ENCODE data around the gene PIAS1. TPM values are rescaled to one million over a fixed set of nuclear protein-coding genes. Genes with fewer than 3 reads are reported as not detected.

Gene PIAS1
- total RNA-seq, 4 donors from 2014 or later, result 61.8 to 106 (median 86.3) TPM

GRCh38 chr15:68045289-68046265 is 8.5 kb upstream of the PIAS1 start:
- Histone ChIP-seq H3K9me3 (no peaks in the 10 kb centered on the region), H3K27me3 (no peaks in the 10 kb centered on the region), H3K36me3 (no peaks in the 10 kb centered on the region), H3K4me3 (no peak overlapping the region), H3K4me1 (no peaks in the 10 kb centered on the region), H3K27ac (no peak overlapping the region)
- DNase-seq (ENCODE audit: low spot score in 2 of 2), result no peak
- WGBS, 2 donors, result 88% methylated on average over 13 to 14 of the region's 14 CpGs
- TF ChIP-seq, protein P1, sequence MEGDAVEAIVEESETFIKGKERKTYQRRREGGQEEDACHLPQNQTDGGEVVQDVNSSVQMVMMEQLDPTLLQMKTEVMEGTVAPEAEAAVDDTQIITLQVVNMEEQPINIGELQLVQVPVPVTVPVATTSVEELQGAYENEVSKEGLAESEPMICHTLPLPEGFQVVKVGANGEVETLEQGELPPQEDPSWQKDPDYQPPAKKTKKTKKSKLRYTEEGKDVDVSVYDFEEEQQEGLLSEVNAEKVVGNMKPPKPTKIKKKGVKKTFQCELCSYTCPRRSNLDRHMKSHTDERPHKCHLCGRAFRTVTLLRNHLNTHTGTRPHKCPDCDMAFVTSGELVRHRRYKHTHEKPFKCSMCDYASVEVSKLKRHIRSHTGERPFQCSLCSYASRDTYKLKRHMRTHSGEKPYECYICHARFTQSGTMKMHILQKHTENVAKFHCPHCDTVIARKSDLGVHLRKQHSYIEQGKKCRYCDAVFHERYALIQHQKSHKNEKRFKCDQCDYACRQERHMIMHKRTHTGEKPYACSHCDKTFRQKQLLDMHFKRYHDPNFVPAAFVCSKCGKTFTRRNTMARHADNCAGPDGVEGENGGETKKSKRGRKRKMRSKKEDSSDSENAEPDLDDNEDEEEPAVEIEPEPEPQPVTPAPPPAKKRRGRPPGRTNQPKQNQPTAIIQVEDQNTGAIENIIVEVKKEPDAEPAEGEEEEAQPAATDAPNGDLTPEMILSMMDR (IDR thresholded peaks at IDR 0.05), result no peak
- TF ChIP-seq EP300 (IDR thresholded peaks at IDR 0.05) (no peak), POLR2A (IDR thresholded peaks at IDR 0.05) (no peak)

DNA sequence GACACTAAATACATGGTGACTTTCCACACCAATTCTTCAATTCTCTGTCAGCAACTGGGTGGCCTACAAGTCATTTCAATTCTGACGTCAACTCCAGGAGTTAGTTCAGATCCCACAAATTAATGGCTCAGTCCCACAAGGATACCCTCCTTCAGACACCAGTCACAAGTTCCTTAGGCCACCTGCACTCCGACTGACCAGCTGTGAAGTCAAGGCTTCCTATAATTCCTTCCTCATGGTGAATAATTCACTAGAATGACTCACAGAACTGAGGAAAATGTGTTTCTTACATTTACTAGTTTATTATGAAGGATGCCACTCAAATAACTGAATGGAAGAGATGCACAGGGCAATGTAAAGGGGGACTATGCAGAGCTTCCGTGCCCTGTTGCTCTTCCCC is 6.3 kb upstream of the PIAS1 start:
- H3K4me3 ChIP-seq, result no peak overlapping the region
- 80 to 83% methylated on average over 3 of the region's 3 CpGs for WGBS, 2 donors
- no peaks in the 10 kb centered on the region for H3K27me3 ChIP-seq
- no peak overlapping the region for H3K27ac ChIP-seq
- no peaks in the 10 kb centered on the region for H3K9me3 ChIP-seq
- H3K36me3 ChIP-seq, result no peaks in the 10 kb centered on the region
- TF ChIP-seq, protein P1 (IDR thresholded peaks at IDR 0.05), result no peak
- no peak for TF ChIP-seq EP300 (IDR thresholded peaks at IDR 0.05)
- TF ChIP-seq POLR2A (IDR thresholded peaks at IDR 0.05), result no peak
- DNase-seq (ENCODE audit: low spot score in 2 of 2), result no peak
- H3K4me1 ChIP-seq, result no peaks in the 10 kb centered on the region

DNA sequence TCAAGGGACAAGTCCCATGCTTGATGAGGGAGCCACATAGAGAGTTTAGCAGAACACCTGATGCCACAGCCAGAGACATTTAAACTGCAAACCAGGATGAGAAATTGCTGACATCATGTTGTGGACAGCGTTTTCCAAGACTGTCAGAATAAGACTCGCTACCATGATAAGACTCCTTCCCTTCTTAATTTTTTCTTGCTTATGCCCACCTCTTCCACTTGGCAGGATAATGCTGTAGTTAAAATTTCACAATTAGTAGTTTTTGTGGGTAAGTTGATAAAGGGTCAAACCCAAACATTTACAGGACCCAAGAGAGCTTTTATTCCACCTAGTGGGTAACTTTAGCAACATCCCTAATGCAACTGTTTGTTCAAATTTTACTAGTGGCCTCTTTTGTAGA is 3.0 kb upstream of the PIAS1 start:
- TF ChIP-seq EP300 (IDR thresholded peaks at IDR 0.05) (no peak), POLR2A (IDR thresholded peaks at IDR 0.05) (no peak)
- TF ChIP-seq, protein P1 (IDR thresholded peaks at IDR 0.05), result no peak
- DNase-seq (ENCODE audit: low spot score in 2 of 2), result no peak
- no peak overlapping the region for H3K27ac ChIP-seq
- peaks cover 0 to 14% (median 6%) of the 10 kb centered on the region in 4 donors for H3K4me1 ChIP-seq
- 80 to 87% methylated on average over 2 of the region's 2 CpGs for WGBS, 2 donors
- H3K9me3 ChIP-seq, result no peaks in the 10 kb centered on the region
- H3K27me3 ChIP-seq, result no peaks in the 10 kb centered on the region
- no peak overlapping the region for H3K4me3 ChIP-seq
- H3K36me3 ChIP-seq, result no peaks in the 10 kb centered on the region

GRCh38 chr15:68051907-68052306 is 2.2 kb upstream of the PIAS1 start:
- H3K27ac ChIP-seq, result no peak overlapping the region
- H3K4me3 ChIP-seq, result no peak overlapping the region
- H3K9me3 ChIP-seq, result no peaks in the 10 kb centered on the region
- TF ChIP-seq EP300 (IDR thresholded peaks at IDR 0.05) (no peak), POLR2A (IDR thresholded peaks at IDR 0.05) (no peak)
- TF ChIP-seq, protein P1 (IDR thresholded peaks at IDR 0.05), result no peak
- peaks cover 0 to 22% (median 12%) of the 10 kb centered on the region in 4 donors for H3K4me1 ChIP-seq
- no peaks in the 10 kb centered on the region for H3K36me3 ChIP-seq
- H3K27me3 ChIP-seq, result no peaks in the 10 kb centered on the region
- 93 to 95% methylated on average over 1 of the region's 1 CpG for WGBS, 2 donors
- no peak for DNase-seq (ENCODE audit: low spot score in 2 of 2)

GRCh38 chr15:68052431-68052830 is 1.7 kb upstream of the PIAS1 start:
- Histone ChIP-seq H3K4me1 (peaks cover 0 to 27% (median 15%) of the 10 kb centered on the region in 4 donors), H3K36me3 (no peaks in the 10 kb centered on the region), H3K27me3 (no peaks in the 10 kb centered on the region), H3K4me3 (no peak overlapping the region), H3K27ac (no peak overlapping the region), H3K9me3 (no peaks in the 10 kb centered on the region)
- no peak for TF ChIP-seq POLR2A (IDR thresholded peaks at IDR 0.05)
- no peak for TF ChIP-seq EP300 (IDR thresholded peaks at IDR 0.05)
- 95 to 96% methylated on average over 4 of the region's 4 CpGs for WGBS, 2 donors
- no peak for DNase-seq (ENCODE audit: low spot score in 2 of 2)

Data from tibial nerve (tissue), 4 donors.